K562 (cell line): ENCODE data around the gene FAM53A. TPM values are rescaled to one million over a fixed set of nuclear protein-coding genes. Genes with fewer than 3 reads are reported as not detected.

Experiments used
- CBX8 ChIP-seq: fragments of 200-600 bp; sonication (generic); IDR thresholded peaks from 2 replicates; pipeline ENCODE4 v1.6.1; 2012; ENCODE audit warnings: borderline replicate concordance, mixed run types, low read depth, mild to moderate bottlenecking, moderate library complexity, mixed read lengths, low read length, control low read depth, inconsistent platforms; ENCODE audit not compliant: poor library complexity, severe bottlenecking; ENCODE audit errors: extremely low read depth
- CHD4 ChIP-seq: fragments of 200-600 bp; sonication (generic); IDR thresholded peaks from 3 replicates; pipeline ENCODE4 v1.6.1; 2012; ENCODE audit warnings: low read depth, mild to moderate bottlenecking, mixed read lengths, low read length, inconsistent platforms; ENCODE audit not compliant: insufficient read depth, insufficient replicate concordance, poor library complexity, severe bottlenecking
- DMBX1 ChIP-seq: fragments of 250-450 bp; sonication (Bioruptor Pico); IDR thresholded peaks from 2 replicates; pipeline ENCODE4 v1.8.0; 2022; ENCODE audit warnings: inconsistent platforms, mild to moderate bottlenecking, moderate library complexity, borderline replicate concordance
- ESRRB ChIP-seq: fragments of 250-450 bp; sonication (Bioruptor Pico); IDR thresholded peaks from 2 replicates; pipeline ENCODE4 v1.5.0; 2020; ENCODE audit warnings: mild to moderate bottlenecking, moderate library complexity, borderline replicate concordance
- HES1 ChIP-seq: fragments of 450-650 bp; IDR thresholded peaks from 2 replicates; pipeline ENCODE4 v1.6.1; 2016; ENCODE audit warnings: low read depth, mild to moderate bottlenecking, moderate library complexity
- HOXB6 ChIP-seq: fragments of 250-450 bp; sonication (Bioruptor Pico); IDR thresholded peaks from 2 replicates; pipeline ENCODE4 v1.5.1; 2022; ENCODE audit warnings: mild to moderate bottlenecking, borderline replicate concordance
- LCOR ChIP-seq: sonication (generic); formaldehyde crosslinking; IDR thresholded peaks from 2 replicates; pipeline ENCODE4 v1.8.0; 2022; ENCODE audit warnings: mild to moderate bottlenecking, missing genetic modification reagents
- NBN ChIP-seq: fragments of 450-650 bp; IDR thresholded peaks from 2 replicates; pipeline ENCODE4 v1.6.1; 2016; ENCODE audit warnings: low read depth, mild to moderate bottlenecking
- NR2C1 ChIP-seq, 2 experiments: fragments of 450-650 bp; IDR thresholded peaks; 2 replicates each; pipeline ENCODE4 v1.6.1; 2017; ENCODE audit warnings: mild to moderate bottlenecking in 2 of 2, antibody characterized with exemption in 1 of 2, inconsistent platforms in 1 of 2, missing compliant biosample characterization in 1 of 2, missing genetic modification characterization in 1 of 2
- PKNOX1 ChIP-seq: fragments of 450-650 bp; IDR thresholded peaks from 2 replicates; pipeline ENCODE4 v1.6.1; 2016
- RCOR1 ChIP-seq, 2 experiments: IDR thresholded peaks; 2 replicates each; pipeline ENCODE4 v1.6.1; 2012; ENCODE audit warnings: low read depth in 2 of 2, low read length in 2 of 2, borderline replicate concordance in 1 of 2, improper control_type of control experiment in 1 of 2
- STAT6 ChIP-seq: sonication (generic); formaldehyde crosslinking; IDR thresholded peaks from 2 replicates; pipeline ENCODE4 v1.8.1; 2023; ENCODE audit warnings: mild to moderate bottlenecking, missing genetic modification reagents
- TRIM24 ChIP-seq, 2 experiments: fragments of 450-650 bp; IDR thresholded peaks; 2 replicates each; pipeline ENCODE4 v1.6.1; 2016
- TRIM28 ChIP-seq: fragments of 450-650 bp; IDR thresholded peaks from 2 replicates; pipeline ENCODE4 v1.6.1; 2017
- ZBTB43 ChIP-seq: sonication (generic); formaldehyde crosslinking; IDR thresholded peaks from 2 replicates; pipeline ENCODE4 v1.8.0; 2023; ENCODE audit warnings: mild to moderate bottlenecking, missing genetic modification reagents
- ZFP1 ChIP-seq: fragments of 450-650 bp; formaldehyde crosslinking; IDR thresholded peaks from 2 replicates; pipeline ENCODE4 v1.4.0; 2020; ENCODE audit warnings: mild to moderate bottlenecking, mixed read lengths
- ZMIZ1 ChIP-seq, 2 experiments: fragments of 150-350 bp in 1 of 2; IDR thresholded peaks; 2 replicates each; pipeline ENCODE4 v1.6.1; 2012 to 2016; ENCODE audit warnings: low read depth in 2 of 2, low read length in 2 of 2, mild to moderate bottlenecking in 1 of 2, moderate library complexity in 1 of 2
- ZNF561 ChIP-seq: fragments of 450-650 bp; formaldehyde crosslinking; conservative IDR thresholded peaks from 2 replicates; pipeline ENCODE4 v1.4.0; 2020; ENCODE audit warnings: mild to moderate bottlenecking, moderate library complexity
- ZNF717 ChIP-seq: fragments of 250-450 bp; sonication (Bioruptor Pico); IDR thresholded peaks from 2 replicates; pipeline ENCODE4 v1.5.0; 2021
- polyA plus RNA-seq, 8 experiments: library from polyadenylated mRNA; depleted of rRNA in 4 of 8; stranded (reverse) in 5 of 8; unstranded in 3 of 8; fragments of >200 nt; fragmentation: Nextera tagmentation in 2 of 8; fragmentation: Illumina TruSeq in 1 of 8; extraction: Ambion mirVana in 2 of 8; extraction: Trizol in 1 of 8; gene quantifications; 2 replicates each; pipeline versions ENCODE4 v1.2.1 to v1.2.3, GENCODE V29; 2011 to 2014; ENCODE audit warnings: inconsistent platforms in 1 of 8, missing spikeins in 1 of 8
- total RNA-seq, 7 experiments: library from RNA; depleted of rRNA in 6 of 7; stranded (reverse); fragments of >200 nt in 6 of 7; fragmentation: Illumina TruSeq in 2 of 7; extraction: Trizol in 2 of 7; gene quantifications; 2 replicates each; pipeline versions ENCODE4 v1.2.1 to v1.2.3, GENCODE V29; 2011 to 2021; ENCODE audit warnings: low replicate concordance in 1 of 7

The FAM53A gene
- total and polyA plus RNA-seq, 9 of the 15 experiments (the other 6 are each of a cell fraction or from before 2014, with no cell fraction given) = 0.53 to 2.7 (median 1.4) TPM; not detected in 2

GRCh38 chr4:1593458-1593857 is 90.7 kb downstream of the FAM53A start (continued):
- TF ChIP-seq PKNOX1 (peak; percentile 37; the same call in 1 of the 2 replicates), HES1 (0 out of 2 replicates have a peak, but pooled peaks have one; percentile 41), NR2C1 (IDR thresholded peaks at IDR 0.05) (no peak), NR2C1 (tag; IDR thresholded peaks at IDR 0.05) (no peak), ESRRB (CRISPR knock-in tag) (no peak), ZFP1 (no peak), ZMIZ1 (IDR thresholded peaks at IDR 0.05; ENCODE audit: low read depth in 2 of 2, low read length in 2 of 2) (no peak), TRIM28 (no peak), ZBTB43 (no peak), ZNF717 (CRISPR knock-in tag) (no peak), TRIM24 (IDR thresholded peaks at IDR 0.05) (no peak), STAT6 (CRISPR knock-in tag) (no peak), LCOR (CRISPR knock-in tag) (no peak), RCOR1 (IDR thresholded peaks at IDR 0.05; ENCODE audit: borderline replicate concordance in 1 of 2, low read depth in 2 of 2, low read length in 2 of 2) (peak in 1 of 2 experiments; percentile 71; a peak in 1 of 4 replicates), DMBX1 (CRISPR knock-in tag) (no peak), NBN (no peak), CHD4 (no peak), CBX8 (no peak), HOXB6 (no peak), ZNF561 (CRISPR knock-in tag) (no peak)
